ENCODE data around the gene ACAN. TPM values are rescaled to one million over a fixed set of nuclear protein-coding genes. Genes with fewer than 3 reads are reported as not detected.

ACAN gene
- total RNA-seq, 1 experiment from 2014 or later: not detected

GRCh38 chr15:88841236-88841635 lies 38.0 kb downstream of the ACAN start:
- DNase-seq (ENCODE audit: low spot score): no peak

DNA sequence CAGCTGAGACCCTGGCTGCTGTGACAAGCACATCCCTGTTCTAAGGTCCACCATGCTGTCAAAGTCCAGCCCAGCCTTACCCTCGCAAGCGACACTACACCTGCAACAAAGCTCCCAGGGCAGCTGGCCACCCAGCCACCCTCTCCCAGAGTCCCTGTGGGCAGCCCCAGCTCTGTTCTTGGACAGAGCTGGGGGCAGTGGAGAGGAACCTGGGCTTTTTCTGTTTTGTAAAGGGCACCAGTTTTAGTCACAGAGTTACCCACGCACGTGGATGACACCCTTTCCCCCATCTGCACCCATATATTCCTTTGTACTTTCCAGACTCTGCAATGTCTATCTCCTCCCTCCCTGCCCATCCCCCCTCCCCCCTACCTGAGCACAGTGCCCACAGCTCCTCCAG lies 38.9 kb downstream of the ACAN start:
- no peak for DNase-seq (ENCODE audit: low spot score)

GRCh38 chr15:88843334-88843733 lies 40.1 kb downstream of the ACAN start:
- DNase-seq (ENCODE audit: low spot score): no peak

GRCh38 chr15:88844749-88845386 lies 41.6 kb downstream of the ACAN start:
- DNase-seq (ENCODE audit: low spot score): no peak

GRCh38 chr15:88845616-88846015 lies 42.4 kb downstream of the ACAN start:
- no peak for DNase-seq (ENCODE audit: low spot score)

GRCh38 chr15:88847144-88847543 lies 43.9 kb downstream of the ACAN start:
- no peak for DNase-seq (ENCODE audit: low spot score)

DNA sequence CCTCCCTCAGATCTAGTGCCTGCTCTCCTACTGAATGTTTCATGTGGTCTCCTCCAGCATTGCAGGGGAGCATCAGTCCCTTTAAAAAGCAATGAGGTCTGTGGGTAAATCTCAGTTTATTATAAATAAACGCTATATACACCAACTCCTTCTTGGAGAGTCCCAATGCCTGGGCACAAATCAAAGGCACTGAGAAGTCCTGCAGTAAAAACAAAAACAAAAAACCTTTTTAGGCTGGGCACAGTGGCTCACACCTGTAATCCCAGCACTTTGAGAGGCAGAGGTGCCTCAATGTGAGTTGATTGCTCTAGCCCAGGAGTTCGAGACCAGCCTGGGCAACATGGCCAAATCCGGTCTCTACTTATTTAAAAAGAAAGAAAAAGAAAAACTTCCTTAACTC lies 45.0 kb downstream of the ACAN start:
- no peak for DNase-seq (ENCODE audit: low spot score)

DNA sequence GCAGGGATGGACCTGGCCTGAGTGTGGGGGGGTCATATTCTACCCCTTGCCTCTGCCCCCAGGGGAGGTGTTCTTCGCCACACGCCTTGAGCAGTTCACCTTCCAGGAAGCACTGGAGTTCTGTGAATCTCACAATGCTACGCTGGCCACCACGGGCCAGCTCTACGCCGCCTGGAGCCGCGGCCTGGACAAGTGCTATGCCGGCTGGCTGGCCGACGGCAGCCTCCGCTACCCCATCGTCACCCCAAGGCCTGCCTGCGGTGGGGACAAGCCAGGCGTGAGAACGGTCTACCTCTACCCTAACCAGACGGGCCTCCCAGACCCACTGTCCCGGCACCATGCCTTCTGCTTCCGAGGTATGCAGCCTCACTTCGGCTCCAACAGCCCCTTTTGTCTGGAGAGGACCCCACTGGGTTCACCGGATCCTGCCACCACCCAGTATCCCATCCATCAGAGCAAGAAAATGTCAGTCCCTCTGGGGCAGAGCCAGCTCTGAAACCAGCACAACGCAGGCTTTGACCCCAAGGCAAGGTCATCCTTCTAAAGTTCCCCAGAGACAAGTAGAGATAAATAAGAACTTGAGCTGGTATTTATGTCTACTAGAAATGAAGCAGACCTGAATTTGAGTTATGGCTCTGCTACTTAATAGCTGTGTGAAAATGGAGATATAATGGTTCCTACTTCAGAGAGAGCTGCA lies 46.3 kb downstream of the ACAN start:
- no peak for DNase-seq (ENCODE audit: low spot score)

DNA sequence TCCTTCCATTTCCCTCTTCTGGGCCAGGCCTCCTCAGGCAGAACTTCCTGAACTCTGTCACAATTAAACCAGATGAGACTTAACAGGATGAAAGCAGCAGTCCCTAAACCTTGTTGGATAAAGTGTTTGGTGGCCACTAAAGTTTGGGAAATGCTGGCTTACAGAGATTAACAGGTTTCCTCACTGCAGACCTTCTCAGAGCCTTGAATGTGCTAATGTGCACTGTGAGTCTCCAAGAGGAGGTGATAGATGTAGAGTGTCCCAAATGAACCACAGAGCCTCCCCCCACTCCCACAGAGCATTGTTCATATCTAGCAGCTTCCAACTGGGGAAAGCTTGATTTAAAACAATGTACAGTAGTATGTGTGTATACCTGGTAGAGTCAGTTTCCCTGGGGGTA lies 49.2 kb downstream of the ACAN start:
- DNase-seq (ENCODE audit: low spot score): no peak

DNA sequence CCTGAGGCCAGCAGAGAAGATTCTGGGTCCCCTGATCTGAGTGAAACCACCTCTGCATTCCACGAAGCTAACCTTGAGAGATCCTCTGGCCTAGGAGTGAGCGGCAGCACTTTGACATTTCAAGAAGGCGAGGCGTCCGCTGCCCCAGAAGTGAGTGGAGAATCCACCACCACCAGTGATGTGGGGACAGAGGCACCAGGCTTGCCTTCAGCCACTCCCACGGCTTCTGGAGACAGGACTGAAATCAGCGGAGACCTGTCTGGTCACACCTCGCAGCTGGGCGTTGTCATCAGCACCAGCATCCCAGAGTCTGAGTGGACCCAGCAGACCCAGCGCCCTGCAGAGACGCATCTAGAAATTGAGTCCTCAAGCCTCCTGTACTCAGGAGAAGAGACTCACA lies 55.7 kb downstream of the ACAN start:
- DNase-seq (ENCODE audit: low spot score): no peak

DNA sequence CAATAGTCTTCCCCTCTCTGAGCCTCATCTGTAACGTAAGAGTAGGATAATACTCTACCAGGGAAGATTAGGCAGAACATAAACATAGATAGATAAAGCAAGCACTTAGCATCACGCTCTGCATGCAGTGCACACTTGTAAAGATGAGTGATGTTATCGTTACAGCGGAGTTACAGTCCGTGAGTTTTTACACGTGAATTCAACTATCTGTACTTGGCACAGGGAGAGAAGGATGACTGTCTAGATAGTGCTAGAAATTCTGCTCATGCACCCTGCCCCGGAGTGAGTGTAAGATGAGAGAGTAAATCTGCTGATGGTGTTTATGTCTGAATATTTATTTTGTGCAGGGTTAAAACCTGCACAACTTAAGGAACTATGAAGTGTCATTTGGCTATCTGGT lies 56.3 kb downstream of the ACAN start:
- no peak for DNase-seq (ENCODE audit: low spot score)

- no peak for DNase-seq (ENCODE audit: low spot score)
Observed at GRCh38 chr15:88860212-88860611, 57.0 kb downstream of the ACAN start.

DNA sequence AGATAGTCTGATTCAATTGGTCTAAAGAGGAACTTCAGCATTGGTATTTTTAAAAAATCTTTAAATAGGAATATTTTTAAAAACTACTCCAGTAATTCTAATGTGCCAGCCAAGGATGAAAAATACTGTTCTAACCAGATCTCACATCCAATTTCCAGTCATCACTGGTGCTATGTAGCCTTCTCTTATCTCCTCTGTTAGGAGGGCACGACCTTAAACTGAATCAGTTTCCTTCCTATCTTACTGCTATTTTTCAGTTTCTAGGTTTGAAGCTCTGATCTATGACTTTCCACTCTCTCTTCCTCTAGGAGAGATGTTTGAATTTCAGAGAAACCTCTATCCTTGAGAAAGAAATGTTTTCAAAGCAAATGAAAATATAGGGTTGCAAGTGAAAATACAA lies 60.2 kb downstream of the ACAN start:
- no peak for DNase-seq (ENCODE audit: low spot score)

GRCh38 chr15:88864861-88865497 lies 61.7 kb downstream of the ACAN start:
- DNase-seq (ENCODE audit: low spot score): no peak

GRCh38 chr15:88865498-88866099 lies 62.4 kb downstream of the ACAN start:
- no peak for DNase-seq (ENCODE audit: low spot score)

- DNase-seq (ENCODE audit: low spot score): no peak
Observed at GRCh38 chr15:88866295-88866881, 63.2 kb downstream of the ACAN start.

DNA sequence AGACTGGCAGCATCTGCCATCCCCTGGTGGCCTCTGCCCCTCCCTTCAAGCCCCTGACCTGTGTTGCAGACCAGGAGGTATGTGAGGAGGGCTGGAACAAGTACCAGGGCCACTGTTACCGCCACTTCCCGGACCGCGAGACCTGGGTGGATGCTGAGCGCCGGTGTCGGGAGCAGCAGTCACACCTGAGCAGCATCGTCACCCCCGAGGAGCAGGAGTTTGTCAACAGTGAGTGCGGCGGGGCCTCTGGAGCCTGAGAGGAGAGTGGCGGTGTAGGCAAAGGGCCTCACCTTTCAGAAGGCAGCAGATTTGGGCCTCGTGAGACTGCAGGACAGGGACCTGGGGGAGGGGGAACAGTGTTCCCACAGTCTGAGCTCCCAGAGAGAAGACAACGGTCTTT lies 68.1 kb downstream of the ACAN start:
- DNase-seq (ENCODE audit: low spot score): no peak

DNA sequence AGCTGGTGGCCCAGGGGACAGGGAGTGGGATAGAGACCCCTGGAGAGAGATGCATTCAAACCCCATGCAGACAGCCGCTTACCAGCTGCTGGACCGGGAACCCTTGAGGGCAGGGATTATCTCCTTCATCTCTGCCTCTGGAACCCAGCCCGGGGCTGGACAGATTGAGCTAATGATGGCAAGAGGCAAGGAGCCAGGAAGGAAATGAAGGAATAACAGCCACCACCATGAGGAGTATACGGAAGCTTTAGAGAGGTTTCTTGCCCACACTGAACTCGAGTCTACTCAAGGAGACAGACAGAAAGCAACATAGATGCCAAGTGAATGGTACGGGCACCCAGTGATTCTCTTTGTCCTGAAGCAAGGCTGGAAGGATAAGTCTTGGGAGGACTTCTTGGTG lies 68.9 kb downstream of the ACAN start:
- DNase-seq (ENCODE audit: low spot score): no peak

DNA sequence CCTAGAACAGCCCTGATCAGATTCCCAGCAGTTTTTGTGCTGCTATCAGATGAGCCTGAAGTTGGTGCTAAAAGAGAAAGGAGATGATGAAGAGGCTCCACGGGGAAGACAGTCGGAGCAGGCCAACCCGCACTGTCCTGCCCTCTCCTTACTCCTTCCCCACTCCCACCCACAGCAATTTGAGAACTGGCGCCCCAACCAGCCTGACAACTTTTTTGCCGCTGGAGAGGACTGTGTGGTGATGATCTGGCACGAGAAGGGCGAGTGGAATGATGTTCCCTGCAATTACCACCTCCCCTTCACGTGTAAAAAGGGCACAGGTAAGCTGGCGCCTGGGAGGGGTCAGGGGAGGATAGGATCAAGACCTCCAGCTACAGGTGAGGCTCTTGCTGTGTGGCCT lies 69.5 kb downstream of the ACAN start:
- no peak for DNase-seq (ENCODE audit: low spot score)

DNA sequence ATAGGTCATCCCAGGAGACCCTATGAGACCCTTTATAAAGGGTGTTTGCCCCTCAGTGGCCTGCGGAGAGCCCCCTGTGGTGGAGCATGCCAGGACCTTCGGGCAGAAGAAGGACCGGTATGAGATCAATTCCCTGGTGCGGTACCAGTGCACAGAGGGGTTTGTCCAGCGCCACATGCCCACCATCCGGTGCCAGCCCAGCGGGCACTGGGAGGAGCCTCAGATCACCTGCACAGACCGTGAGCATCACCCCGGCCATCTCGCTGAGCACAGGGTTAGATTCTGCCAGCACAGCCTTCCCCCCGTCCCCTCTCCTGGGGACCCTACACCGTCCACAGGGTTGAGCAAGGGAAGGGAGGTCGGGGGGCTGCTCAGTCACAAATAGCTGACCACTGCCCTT lies 70.5 kb downstream of the ACAN start:
- DNase-seq (ENCODE audit: low spot score): no peak

DNA sequence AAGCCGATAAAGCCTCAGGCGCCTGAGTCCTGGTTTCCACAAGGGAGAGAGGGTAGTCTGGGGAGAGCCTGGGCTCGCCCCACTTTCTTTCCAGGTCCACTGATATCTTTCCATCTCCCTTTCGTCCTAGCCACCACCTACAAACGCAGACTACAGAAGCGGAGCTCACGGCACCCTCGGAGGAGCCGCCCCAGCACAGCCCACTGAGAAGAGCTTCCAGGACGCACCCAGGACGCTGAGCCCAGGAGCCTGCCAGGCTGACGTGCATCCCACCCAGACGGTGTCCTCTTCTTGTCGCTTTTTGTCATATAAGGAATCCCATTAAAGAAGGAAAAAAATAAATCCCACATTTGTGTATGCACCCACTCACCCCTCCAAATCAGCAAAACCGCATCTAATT lies 71.0 kb downstream of the ACAN start:
- no peak for DNase-seq (ENCODE audit: low spot score)

DNA sequence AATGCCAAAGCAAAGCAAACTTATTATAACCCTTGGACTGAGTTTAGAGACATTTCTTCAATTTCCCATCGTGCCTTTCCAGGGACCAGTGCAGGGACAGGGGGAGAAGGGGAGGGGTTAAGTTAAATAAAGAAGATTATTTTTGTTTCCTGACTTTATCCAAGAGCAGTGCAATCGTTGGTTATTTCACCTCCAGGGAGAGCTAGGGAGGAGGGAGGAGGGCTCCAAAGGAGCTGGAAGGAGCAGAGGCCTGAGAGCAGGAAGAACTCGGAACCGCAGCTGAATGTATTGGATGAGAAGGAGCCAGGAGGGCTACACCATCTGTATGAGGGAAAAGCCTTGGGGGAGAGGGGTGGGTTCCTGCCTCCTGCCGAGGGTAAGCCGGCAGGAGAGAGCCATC lies 71.4 kb downstream of the ACAN start:
- no peak for DNase-seq (ENCODE audit: low spot score)
